Lung (tissue), 12 donors: Measurements from ENCODE around the gene CCDC60. TPM values are rescaled to one million over a fixed set of nuclear protein-coding genes. Genes with fewer than 3 reads are reported as not detected.

ENCODE experiments used
- ATAC-seq: fragments of 200-7000 bp; cut with Tn5 transposase; one replicate; pipeline ENCODE4 v1.9.1; 2020; ENCODE audit warnings: moderate number of reproducible peaks; ENCODE audit not compliant: insufficient read depth, low FRiP score
- DNase-seq, 3 donors: peaks; one replicate each; pipeline ENCODE4 v3.0.0-alpha.2; 2013 to 2017
- H3K27ac ChIP-seq, 2 donors: one replicate each; pipeline ENCODE4 v1.5.1; 2013; ENCODE audit warnings: mild to moderate bottlenecking in 2 of 2, moderate library complexity in 2 of 2, control low read depth in 1 of 2, inconsistent platforms in 1 of 2, low read depth in 1 of 2, low read length in 1 of 2
- H3K27me3 ChIP-seq, 3 donors: one replicate each; pipeline ENCODE4 v1.5.1; 2013; ENCODE audit warnings: low read length in 2 of 3; ENCODE audit not compliant: control insufficient read depth in 3 of 3, insufficient read depth in 3 of 3
- H3K36me3 ChIP-seq, 4 donors: one replicate each; pipeline ENCODE4 v1.5.1; 2013; ENCODE audit warnings: low read length in 4 of 4, mild to moderate bottlenecking in 1 of 4, moderate library complexity in 1 of 4; ENCODE audit not compliant: control insufficient read depth in 4 of 4, insufficient read depth in 4 of 4
- H3K4me1 ChIP-seq, 5 donors: one replicate each; pipeline ENCODE4 v1.5.1; 2013; ENCODE audit warnings: low read length in 5 of 5, mild to moderate bottlenecking in 2 of 5, moderate library complexity in 1 of 5; ENCODE audit not compliant: control insufficient read depth in 5 of 5, insufficient read depth in 5 of 5
- H3K4me3 ChIP-seq: one replicate; pipeline ENCODE4 v1.5.1; 2013; ENCODE audit warnings: mild to moderate bottlenecking, control low read depth, moderate library complexity
- H3K9ac ChIP-seq, 2 donors: one replicate each; pipeline ENCODE4 v1.5.1; 2013; ENCODE audit warnings: low read length in 2 of 2, control low read depth in 1 of 2; ENCODE audit not compliant: insufficient read depth in 1 of 2
- H3K9me3 ChIP-seq, 4 donors: one replicate each; pipeline ENCODE4 v1.5.1; 2013; ENCODE audit warnings: low read length in 3 of 4, mild to moderate bottlenecking in 1 of 4, moderate library complexity in 1 of 4; ENCODE audit not compliant: control insufficient read depth in 4 of 4, insufficient read depth in 3 of 4
- CTCF ChIP-seq: IDR thresholded peaks from 2 replicates; pipeline ENCODE4 v1.5.1; 2012; ENCODE audit warnings: mild to moderate bottlenecking; ENCODE audit errors: control extremely low read depth, extremely low read depth
- WGBS, 2 donors: extraction: QIAGEN DNeasy Blood & Tissue Kit; methylation state at CpG; one replicate each; pipeline ENCODE4 v1.1.7; 2013; 5-methylcytosine and 5-hydroxymethylcytosine counted together
- polyA plus RNA-seq, 2 donors: library from polyadenylated mRNA; stranded (reverse); fragments of 200-250 nt; gene quantifications; one replicate each; pipeline ENCODE4 v1.2.1, GENCODE V29; 2013
- total RNA-seq, 2 donors: library from RNA; depleted of rRNA in 1 of 2; stranded (reverse); fragments of >200 nt in 1 of 2; gene quantifications; one replicate each; pipeline ENCODE4 v1.2.1, GENCODE V29; 2014 to 2021
- donor health status: control.
- donor health status: control.
- donor health status: Bipolar disorder and iron deficiency.
- donor health status: healthy.
- donor health status: DM: yes; HTN: yes; CAD: no.

Gene CCDC60
- total and polyA plus RNA-seq, 4 donors: 2.1 to 7.6 (median 3.5) TPM

- Histone ChIP-seq H3K27ac (no peak overlapping the region), H3K27me3 (no peaks in the 10 kb centered on the region), H3K9me3 (peaks cover 0 to 3% (median under 1%) of the 10 kb centered on the region in 4 donors), H3K9ac (no peak overlapping the region), H3K4me3 (no peak overlapping the region), H3K36me3 (no peaks in the 10 kb centered on the region), H3K4me1 (peaks cover 1 to 18% (median 1%) of the 10 kb centered on the region in 5 donors)
- DNase-seq (no peak), ATAC-seq (no peak)
- TF ChIP-seq CTCF: no peak
- 87 to 95% methylated on average over 5 of the region's 5 CpGs for WGBS, 2 donors
Observed at GRCh38 chr12:119384340-119384739, 49.8 kb downstream of the CCDC60 start.

GRCh38 chr12:119385659-119386058 is 51.1 kb downstream of the CCDC60 start:
- DNase-seq: no peak
- Histone ChIP-seq H3K27ac (no peak overlapping the region), H3K4me1 (peaks cover 0 to 17% (median 1%) of the 10 kb centered on the region in 5 donors), H3K9ac (no peak overlapping the region), H3K4me3 (no peak overlapping the region), H3K27me3 (no peaks in the 10 kb centered on the region), H3K36me3 (no peaks in the 10 kb centered on the region), H3K9me3 (peaks cover 0 to 2% (median 0%) of the 10 kb centered on the region in 4 donors)
- no peak for ATAC-seq
- 61 to 63% methylated on average over 3 of the region's 3 CpGs for WGBS, 2 donors
- TF ChIP-seq CTCF: no peak

GRCh38 chr12:119389687-119390086 is 55.2 kb downstream of the CCDC60 start:
- Histone ChIP-seq H3K9me3 (peaks cover 0 to 2% (median 0%) of the 10 kb centered on the region in 4 donors), H3K36me3 (no peaks in the 10 kb centered on the region), H3K27ac (no peak overlapping the region), H3K4me3 (no peak overlapping the region), H3K4me1 (peaks cover 0 to 28% (median 2%) of the 10 kb centered on the region in 5 donors), H3K9ac (no peak overlapping the region), H3K27me3 (no peaks in the 10 kb centered on the region)
- TF ChIP-seq CTCF: no peak
- DNase-seq: no peak
- ATAC-seq: no peak

GRCh38 chr12:119391673-119392072 is 57.1 kb downstream of the CCDC60 start:
- Histone ChIP-seq H3K36me3 (no peaks in the 10 kb centered on the region), H3K27me3 (no peaks in the 10 kb centered on the region), H3K27ac (no peak overlapping the region), H3K4me3 (no peak overlapping the region), H3K9me3 (no peaks in the 10 kb centered on the region), H3K4me1 (peaks cover 0 to 24% (median 2%) of the 10 kb centered on the region in 5 donors), H3K9ac (no peak overlapping the region)
- ATAC-seq (no peak), DNase-seq (peak in 2 of 3 donors; percentile 41 to 47)
- WGBS, 2 donors: 80 to 81% methylated on average over 5 of the region's 5 CpGs
- TF ChIP-seq CTCF: no peak
